NCI-H2029 (cell line): ENCODE data around the gene CRIM1.

Experiments used
- DNase-seq: peaks from one replicate; lab custom pipeline; 2025; lab: John Stamatoyannopoulos, UW

CRIM1 gene

DNA sequence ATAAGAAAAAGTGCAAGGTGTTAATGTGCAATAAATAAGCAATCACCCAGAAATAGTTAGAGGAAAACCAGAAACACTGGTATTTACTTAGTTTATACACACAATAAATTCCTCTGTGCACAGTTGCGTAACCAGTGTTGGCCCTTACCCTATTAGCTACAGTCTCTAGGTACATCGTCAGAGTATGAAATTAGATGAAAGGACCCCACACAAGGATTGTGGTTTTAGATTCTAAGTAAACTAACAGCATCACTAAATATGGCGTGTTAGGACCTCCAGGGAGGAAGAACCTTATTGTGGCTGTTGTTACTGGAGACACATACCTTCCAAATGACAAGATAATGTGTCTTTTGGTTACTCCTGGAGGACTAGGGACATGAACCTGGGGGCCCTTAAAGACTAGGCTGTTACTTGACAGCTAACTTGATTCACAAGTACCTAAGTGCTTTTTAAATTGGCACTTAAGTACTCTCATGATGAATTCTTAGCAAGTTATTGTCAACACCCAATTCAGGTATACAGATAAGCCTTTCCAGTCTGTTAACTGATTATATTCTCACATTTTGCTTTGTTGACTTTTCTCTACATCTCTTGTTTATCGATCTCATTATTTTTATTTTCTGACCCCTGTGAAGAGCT, 127.1 kb downstream of the CRIM1 start:
- no peak for DNase-seq

- no peak for DNase-seq
These were observed 127.7 kb downstream of the CRIM1 start for GRCh38 chr2:36483290-36483689.

- no peak for DNase-seq
These were observed 128.9 kb downstream of the CRIM1 start for GRCh38 chr2:36484454-36484853.

GRCh38 chr2:36485521-36485920, 129.9 kb downstream of the CRIM1 start:
- DNase-seq, result no peak

- no peak for DNase-seq
These were observed 131.0 kb downstream of the CRIM1 start for GRCh38 chr2:36486521-36487044.

DNA sequence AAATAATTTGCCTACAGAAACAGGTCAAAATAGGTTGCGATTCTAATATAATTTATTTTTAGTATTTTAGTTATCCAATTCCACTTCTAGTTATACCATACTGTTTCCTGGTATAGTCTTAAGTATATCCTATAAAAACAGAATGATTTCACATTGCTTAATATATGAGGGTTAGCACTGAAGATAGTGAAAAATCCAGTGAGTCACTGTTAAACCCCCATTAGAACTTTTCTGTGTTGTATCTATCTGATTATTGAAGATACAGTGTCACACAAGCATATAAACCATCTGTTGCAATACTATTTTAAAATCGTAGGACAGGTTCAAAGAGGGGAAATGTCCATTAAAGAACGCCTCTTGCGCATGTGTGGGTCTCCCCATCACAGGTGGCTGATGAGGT, 132.4 kb downstream of the CRIM1 start:
- DNase-seq, result no peak

DNA sequence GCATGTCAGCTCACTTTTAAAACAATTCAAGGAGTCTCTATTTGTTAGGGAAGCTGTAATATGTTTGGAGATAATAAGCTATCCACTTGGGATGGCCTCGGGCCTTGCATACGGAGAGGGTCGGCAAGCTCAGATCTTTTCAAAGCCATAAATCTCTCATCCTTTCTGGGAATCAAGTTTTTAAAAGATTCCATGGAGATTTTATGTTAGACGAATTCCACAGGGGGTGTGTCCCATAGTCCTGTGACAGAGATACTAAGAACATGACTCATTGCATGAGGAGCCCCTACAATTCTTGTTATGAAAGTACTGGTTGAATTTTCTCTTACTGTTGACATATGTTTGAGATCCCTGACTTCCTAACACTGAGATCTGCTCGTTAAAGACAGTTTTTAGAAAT, 133.7 kb downstream of the CRIM1 start:
- DNase-seq, result no peak

- no peak for DNase-seq
These were observed 135.2 kb downstream of the CRIM1 start for GRCh38 chr2:36490749-36491148.

GRCh38 chr2:36492216-36492945, 136.8 kb downstream of the CRIM1 start:
- no peak for DNase-seq

DNA sequence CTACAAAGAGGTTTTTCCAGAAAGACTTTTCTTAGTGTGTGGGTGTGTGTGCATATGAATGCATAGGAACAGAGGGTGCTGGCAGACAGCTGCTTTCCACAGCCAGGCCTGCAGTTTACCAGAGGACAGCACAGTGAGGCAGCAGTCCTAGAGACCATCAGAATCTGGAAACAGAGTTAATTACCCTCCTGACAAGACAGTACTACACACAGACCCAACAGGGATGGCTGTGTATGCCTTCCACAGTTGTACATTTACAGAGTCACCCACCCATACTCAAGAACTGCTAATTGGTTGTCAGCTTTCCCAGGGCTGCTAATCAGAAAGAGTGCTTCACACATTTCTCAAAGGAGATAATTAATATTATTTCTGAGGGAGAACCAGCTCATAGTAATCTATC, 137.7 kb downstream of the CRIM1 start:
- DNase-seq, result no peak

GRCh38 chr2:36497570-36498163, 142.1 kb downstream of the CRIM1 start:
- no peak for DNase-seq

- DNase-seq, result no peak
These were observed 143.7 kb downstream of the CRIM1 start for GRCh38 chr2:36499128-36499820.

- DNase-seq, result no peak
These were observed 144.5 kb downstream of the CRIM1 start for GRCh38 chr2:36500072-36500471.

DNA sequence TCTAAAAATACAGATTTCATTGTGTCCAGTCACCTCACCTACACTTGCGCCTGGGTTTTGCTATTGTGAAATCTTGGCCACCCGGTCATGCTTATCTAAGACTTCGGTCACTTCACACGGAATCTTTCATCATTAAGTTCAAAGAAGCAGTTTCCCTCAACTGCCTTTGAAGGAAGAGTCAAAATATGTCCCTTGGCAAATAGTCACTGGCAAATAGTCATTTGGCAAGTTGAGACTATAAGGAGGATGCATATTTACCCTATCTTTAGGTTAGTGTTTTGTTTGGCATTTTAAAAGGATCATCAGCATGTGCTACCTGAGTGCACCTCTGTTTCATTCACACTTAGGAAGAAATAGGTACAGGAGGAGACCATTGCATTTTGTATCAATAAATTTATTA, 146.5 kb downstream of the CRIM1 start:
- DNase-seq, result no peak

DNA sequence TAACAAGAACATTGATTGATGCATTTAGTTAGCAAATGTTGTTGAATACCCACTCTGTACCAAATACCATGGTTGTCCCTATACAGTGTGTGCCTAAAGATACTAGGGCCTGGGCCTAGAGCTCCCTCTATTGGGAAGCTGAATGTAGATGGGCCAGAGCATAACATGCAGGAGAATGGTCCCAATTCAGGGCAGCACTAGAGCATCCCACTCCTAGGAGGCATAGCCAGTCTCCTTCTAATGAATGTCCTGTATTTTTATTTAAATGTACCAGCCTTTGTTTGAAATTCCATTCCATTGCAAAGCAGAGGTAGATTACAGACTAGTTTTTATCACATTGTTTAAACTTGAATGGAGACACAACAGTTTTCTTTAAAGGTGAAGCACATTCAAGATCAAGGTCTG, 151.8 kb downstream of the CRIM1 start:
- DNase-seq, result peak; percentile 25

- no peak for DNase-seq
These were observed 153.5 kb downstream of the CRIM1 start for GRCh38 chr2:36509075-36509474.

DNA sequence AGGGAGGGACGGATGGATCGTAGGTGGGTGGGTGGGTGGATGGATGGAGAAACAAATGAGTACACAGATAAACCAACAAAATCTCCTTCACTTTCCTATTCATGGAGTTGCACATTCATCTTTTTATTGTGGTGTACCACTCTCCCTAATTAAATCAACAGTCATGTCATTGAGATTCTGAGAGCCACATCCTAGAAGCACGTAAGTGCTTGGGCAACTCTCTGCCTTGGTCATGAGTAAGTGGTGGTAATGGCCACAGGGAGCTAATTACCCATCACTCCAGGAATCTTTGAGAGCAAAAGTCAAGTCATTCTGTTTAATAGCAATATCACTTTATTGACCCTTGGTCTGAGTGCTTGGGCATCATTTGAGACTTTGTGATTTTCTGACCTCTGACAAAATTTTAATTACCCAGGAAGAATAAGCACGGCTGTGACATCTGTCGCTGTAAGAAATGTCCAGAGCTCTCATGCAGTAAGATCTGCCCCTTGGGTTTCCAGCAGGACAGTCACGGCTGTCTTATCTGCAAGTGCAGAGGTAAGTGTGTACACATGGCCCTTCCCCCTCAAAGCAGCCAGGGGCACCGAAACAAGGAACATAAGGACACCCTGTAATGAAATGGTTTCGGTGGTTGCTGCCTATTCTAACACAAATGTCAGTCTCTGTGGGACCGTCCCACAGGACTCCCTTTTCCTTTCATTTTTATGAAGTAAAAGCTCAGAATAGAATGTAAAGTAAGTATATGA, 156.5 kb downstream of the CRIM1 start:
- no peak for DNase-seq

GRCh38 chr2:36512705-36513104, 157.1 kb downstream of the CRIM1 start:
- DNase-seq, result no peak

- no peak for DNase-seq
These were observed 158.1 kb downstream of the CRIM1 start for GRCh38 chr2:36513661-36514060.

- DNase-seq, result no peak
These were observed 160.0 kb downstream of the CRIM1 start for GRCh38 chr2:36515538-36515937.

DNA sequence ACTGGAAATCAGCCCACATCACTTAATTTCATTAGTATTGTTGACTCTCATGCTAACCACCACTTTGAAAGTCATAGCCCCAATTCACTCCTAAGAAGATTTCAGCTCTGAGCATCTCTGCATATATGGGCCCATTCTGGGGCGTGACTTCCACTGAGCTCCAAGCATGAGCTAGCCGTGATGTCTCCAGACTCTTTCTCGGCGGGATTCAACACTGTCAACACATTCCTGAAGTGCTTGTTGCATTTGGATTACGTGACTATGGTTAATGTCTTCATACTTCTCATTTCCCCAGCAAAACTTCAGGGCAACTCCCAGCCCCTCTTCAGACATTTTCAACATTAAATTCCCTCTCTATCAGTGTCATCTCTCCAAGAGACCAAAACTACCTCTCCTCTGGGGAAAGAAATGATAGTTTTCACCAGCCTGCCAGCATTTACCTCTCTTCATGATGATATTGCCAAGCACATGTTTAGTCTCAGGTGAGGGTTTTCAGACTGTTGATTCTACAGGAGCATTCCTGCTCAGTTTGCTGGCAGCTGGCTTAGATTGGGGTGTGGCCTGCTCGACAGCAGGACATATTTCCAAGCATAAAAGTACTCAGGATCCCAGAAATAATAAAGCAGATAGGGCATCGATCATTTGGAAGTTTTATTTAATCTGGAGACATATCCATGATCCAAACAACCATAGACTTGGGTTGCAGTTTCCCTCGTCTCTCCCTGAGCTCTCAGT, 160.7 kb downstream of the CRIM1 start:
- no peak for DNase-seq
